HG02623 (cell line): ENCODE measurements around the gene TMEM179B.

Source experiments
- ATAC-seq: cut with Tn5 transposase; IDR thresholded peaks from one replicate; pipeline ENCODE4 v1.9.1; 2021; ENCODE audit warnings: moderate library complexity; ENCODE audit not compliant: unreplicated experiment

TMEM179B gene

DNA sequence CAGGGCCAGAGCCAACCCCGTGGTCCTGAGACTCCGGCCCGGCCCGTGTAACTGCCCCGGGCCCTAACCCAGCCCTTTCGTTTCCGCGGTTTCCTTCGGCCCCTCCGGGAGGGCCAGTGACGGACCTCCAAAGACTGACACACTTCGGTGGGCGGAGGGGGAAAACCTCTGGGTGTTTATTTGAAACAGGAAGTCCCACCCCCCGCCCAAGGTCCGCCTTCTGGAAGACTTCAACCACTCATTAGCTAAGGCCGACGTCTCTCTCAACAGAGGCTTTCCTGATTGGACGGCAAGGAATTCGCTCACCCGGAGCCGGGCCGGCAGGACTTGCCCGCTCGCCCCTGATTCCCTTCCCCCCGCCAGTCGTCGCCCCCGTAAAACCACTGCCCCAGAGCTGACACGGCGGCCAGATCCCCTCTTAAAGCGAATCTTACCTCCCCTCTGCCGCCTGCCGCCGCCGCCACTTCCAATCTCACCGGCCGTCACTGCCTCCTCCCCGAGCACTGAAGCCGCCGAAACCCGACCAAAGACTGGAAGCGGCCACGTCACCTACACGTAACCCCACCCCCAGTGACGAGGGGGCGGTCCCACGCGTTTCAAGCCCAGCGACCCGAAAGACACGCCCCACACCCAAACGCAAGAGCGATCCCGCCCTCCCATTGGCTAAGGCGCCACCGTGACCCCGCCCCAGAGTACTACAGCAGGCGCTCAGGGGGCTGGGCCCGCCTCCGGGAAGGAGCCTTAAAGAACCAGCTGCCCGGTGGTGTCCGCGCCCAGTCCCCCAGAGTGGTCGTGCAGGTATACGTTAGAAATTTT is 44.5 kb downstream of the TMEM179B start, which contains the start of gene STX5:
TSS of gene STX5 (minus strand) at position 532 of the 816 bp plus-strand sequence. CDS start 808 bp downstream, outside the sequence.
- ATAC-seq: peak; percentile 72

DNA sequence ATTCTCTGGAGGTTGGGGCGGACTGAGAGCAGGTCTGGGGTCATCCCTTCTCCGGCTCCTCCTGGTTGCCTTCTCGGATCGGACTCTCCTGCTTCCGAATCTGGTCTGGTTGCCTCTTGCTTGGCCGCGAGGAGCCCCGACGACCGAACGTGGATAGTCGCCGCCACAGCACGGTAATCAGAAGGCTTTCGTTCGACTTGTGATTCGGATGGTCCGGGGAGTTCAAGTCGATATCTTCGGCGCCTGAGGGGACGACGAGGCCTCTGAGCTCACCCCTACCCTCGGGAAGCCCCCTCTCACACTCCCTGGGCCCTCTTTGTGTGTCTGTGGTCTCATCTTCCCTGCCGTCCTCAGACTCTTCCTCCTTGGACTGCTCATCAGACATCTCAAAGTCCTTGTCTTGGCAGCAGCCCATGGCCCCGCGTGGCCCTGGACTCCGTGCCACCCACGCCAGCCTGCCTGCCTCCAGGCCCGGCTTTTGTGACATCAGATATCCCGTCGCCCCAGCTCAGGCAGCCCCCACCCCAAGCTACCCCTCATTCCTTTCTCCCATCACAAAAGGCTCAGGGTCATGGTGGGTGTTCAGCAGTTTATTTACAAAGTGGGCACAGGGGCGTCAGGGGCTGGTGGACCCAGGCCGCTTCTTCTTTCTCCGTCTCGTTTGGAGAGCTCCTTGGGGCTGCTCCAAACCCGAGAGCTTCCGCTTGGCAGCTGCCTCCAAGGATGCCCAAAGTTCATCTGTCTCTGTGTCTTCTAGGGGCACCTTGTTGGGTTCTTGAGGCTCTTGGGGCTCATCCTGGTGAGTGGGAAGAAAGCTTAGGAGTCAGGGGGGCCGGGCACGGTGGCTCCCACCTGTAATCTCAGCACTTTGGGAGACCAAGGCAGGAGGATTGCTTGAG is 45.4 kb downstream of the TMEM179B start, which contains the start of gene TEX54:
TSS of gene TEX54 (minus strand) at position 506 of the 899 bp plus-strand sequence.
- peak; percentile 7 for ATAC-seq

DNA sequence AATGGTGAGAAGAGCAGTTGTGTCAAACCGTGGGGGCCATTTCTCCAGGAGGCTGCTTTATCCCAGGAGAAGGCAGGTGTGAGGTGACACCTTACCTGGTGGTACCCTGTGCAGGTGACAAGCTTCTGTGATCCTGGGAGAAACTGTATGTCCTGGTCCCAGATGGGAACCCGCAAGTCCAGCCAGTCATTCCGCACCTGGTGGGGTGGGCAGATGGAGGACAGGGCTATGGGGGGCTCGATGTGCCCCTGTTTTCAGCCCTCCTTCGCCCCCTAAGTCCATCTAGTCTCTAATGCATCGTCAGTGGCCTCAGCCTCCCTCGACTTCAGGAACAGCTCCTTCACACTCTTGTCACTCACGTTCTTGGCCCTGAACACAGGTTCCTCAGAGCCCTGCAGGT is 48.1 kb downstream of the TMEM179B start:
- ATAC-seq: no peak

DNA sequence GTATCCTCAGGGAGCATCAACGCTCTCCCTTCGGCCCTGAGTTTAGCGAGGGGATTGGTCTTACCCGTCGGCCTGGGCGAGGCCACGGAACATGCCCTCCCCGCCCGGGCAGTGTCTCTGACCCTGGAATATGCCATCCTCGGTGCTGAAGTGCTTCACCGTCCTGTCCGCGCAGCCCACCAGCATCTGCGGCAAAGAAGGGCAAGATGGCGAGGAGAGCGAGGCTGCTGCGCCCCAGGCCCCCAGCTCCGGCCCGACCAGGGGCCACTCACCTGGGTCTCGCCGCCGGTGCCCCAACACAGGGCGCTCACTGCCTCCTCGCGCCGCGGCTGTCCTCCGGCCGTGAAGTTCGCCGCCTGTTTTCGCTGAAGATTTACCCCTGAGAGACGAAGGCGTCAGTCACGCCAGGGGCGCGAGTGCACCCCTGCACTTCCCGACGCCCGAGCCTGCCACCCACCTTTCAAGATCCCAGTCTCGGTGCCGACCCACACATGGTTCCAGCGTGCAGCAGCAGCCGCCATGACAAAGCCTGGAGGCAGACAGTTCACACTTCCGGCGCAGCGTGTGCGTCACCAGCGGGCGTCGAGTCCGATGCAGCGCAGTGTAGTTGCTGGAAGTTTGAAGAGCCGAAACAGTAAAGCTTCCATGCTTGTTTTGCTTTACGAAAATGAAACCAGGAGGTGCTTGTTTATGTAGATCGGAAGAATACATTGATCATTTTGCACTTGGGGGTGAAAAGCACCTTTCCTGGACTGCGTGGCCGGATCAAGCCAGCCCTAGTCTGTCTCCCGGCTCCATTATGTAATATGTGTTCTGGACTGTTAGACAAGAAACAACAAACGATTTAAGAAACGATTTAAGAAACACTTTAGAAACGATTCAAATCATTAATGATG is 52.1 kb downstream of the TMEM179B start, which contains the start of gene WDR74:
TSS of gene WDR74 (minus strand) at position 541 of the 896 bp plus-strand sequence. CDS start at position 521, 20 bp downstream.
- ATAC-seq: peak; percentile 45
